Non-pigmented ciliary epithelial cell (primary cell): ENCODE data around the gene IRF1.
"Not testable (repeated sequence)": the region's sequence is repeated elsewhere in the genome, so short reads cannot be mapped to it uniquely, and the experiment has no call there.

Experiments
- DNase-seq: peaks from one replicate; pipeline ENCODE4 v3.0.0-alpha.2; 2010; ENCODE audit warnings: low read depth

The IRF1 gene

GRCh38 chr5:132438267-132438645 lies 52.3 kb downstream of the IRF1 start:
- DNase-seq = not testable (repeated sequence)

- DNase-seq = no peak
Measured at GRCh38 chr5:132437604-132438266, 52.8 kb downstream of the IRF1 start.

- DNase-seq = no peak
Measured at GRCh38 chr5:132436936-132437335, 53.6 kb downstream of the IRF1 start.

GRCh38 chr5:132435886-132436285 lies 54.7 kb downstream of the IRF1 start:
- DNase-seq = no peak

DNA sequence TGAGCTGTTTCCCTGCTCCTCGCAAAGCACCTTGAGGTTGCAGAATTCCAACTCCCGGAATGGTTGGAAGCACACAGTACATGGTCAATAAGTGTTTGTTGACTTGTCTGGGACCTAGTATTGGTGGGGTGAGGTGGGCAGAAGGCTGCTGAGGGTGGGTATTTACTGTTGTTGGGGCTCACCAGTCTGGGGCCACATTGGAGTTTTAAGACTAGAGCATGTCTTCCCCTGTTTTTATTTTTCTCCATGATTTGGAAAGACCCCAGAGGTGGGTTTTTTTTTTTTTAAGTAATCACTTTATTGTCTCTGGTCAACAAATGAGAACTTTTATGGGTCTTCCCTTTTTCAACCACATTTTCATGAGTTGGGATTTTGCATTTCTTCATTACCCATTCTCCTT lies 55.1 kb downstream of the IRF1 start:
- no peak for DNase-seq

DNA sequence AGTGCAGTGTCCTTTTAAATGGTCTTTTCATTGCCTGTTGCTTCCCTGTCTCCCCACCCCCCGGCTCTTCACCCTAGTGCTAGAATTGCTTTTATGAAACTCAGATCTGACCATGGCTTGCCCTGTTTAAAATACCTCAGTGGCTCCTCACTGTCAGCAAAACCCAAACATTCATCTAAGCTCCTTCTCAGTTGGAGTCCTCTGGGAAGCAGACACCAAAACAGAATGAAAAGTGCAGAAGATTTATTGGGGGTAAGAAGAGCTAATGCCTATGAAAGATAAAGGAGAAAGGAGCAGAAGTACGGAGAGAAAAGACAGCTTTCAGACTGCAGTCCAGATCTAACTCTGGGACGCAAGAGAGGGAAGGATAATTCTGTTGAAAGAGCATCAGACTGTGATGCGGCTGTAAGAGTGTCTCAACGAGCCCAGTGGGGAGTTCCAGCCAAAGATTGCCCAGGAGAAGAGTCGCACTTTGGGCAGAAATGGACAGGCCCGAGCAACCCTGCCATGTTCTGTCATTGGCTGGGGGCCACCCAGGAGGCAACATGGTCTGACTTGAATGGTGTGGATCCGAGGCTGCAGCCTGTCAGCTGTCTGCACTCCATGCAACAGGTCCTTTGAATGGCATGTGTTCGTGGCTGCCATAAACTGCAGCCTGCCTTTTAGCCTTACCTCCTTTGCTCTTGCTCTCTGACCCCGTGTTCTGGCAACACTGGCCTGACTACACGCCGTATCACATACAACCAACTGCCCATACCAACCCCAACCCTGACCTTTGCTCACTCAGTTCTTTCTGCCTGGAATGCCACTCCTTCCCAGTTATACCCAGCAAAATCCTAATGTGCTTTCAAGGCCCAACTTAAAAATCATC lies 55.9 kb downstream of the IRF1 start:
- no peak for DNase-seq

GRCh38 chr5:132433141-132433540 lies 57.4 kb downstream of the IRF1 start:
- no peak for DNase-seq

DNA sequence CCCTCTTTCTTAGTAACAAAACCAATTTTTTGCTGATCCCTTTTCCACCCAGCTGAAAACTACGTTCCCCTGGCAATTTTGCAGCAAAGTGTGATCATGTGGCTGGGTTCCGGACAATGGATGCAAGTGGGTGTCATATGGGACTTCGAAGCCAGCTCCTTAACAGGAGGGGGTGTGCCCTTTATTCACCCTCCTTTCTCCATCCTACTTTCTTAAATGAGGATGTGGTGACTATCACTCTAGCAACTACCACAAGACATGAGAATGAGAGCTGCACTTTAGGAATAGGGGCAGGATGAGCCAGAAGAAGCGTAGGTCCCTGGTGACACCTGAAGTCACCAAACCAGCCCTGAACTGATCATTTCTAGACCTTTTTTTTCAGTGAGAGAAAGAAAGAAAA lies 58.9 kb downstream of the IRF1 start:
- no peak for DNase-seq
